MM.1S (cell line): Measurements from ENCODE around the gene SEMA4F.
A peak's percentile ranks its signal among the peaks of the same experiment; 100 is the strongest.

ENCODE experiments used
- DNase-seq: peaks from one replicate; pipeline ENCODE4 v3.0.0-alpha.2; 2015
- H2AFZ ChIP-seq: fragments of 300-600 bp; sonication (generic); 2 replicates; pipeline ENCODE4 v1.6.0; 2016; ENCODE audit warnings: antibody characterized with exemption, low read length
- H3F3A ChIP-seq: fragments of 300-600 bp; sonication (generic); 2 replicates; pipeline ENCODE4 v1.6.1; 2016; ENCODE audit warnings: mild to moderate bottlenecking, antibody characterized with exemption, low read length, moderate library complexity, mixed read lengths; ENCODE audit not compliant: insufficient read depth
- H3K27ac ChIP-seq: fragments of 300-600 bp; sonication (generic); 2 replicates; pipeline ENCODE4 v1.5.1; 2016; ENCODE audit warnings: mild to moderate bottlenecking, low read length
- H3K27me3 ChIP-seq: fragments of 300-600 bp; sonication (generic); replicated peaks from 2 replicates; pipeline ENCODE4 v1.6.0; 2016; ENCODE audit warnings: low read length; ENCODE audit not compliant: insufficient read depth
- H3K36me3 ChIP-seq: fragments of 300-600 bp; sonication (generic); replicated peaks from 2 replicates; pipeline ENCODE4 v1.6.1; 2016; ENCODE audit warnings: mild to moderate bottlenecking, low read length, mixed read lengths; ENCODE audit not compliant: insufficient read depth
- H3K4me1 ChIP-seq: fragments of 300-600 bp; sonication (generic); 2 replicates; pipeline ENCODE4 v1.6.1; 2016; ENCODE audit warnings: low read length, mixed read lengths
- H3K4me2 ChIP-seq: fragments of 300-600 bp; sonication (generic); 2 replicates; pipeline ENCODE4 v1.6.0; 2016; ENCODE audit warnings: low read depth, low read length
- H3K4me3 ChIP-seq: fragments of 300-600 bp; sonication (generic); 2 replicates; pipeline ENCODE4 v1.5.1; 2016; ENCODE audit warnings: low read length, mixed read lengths
- H3K79me2 ChIP-seq: fragments of 300-600 bp; sonication (generic); 2 replicates; pipeline ENCODE4 v1.6.1; 2016; ENCODE audit warnings: mixed run types, low read length, mixed read lengths
- H3K9ac ChIP-seq: fragments of 300-600 bp; sonication (generic); 2 replicates; pipeline ENCODE4 v1.6.1; 2016; ENCODE audit warnings: low read length, mixed read lengths
- H3K9me2 ChIP-seq: fragments of 300-600 bp; sonication (generic); replicated peaks from 2 replicates; pipeline ENCODE4 v1.6.1; 2016; ENCODE audit warnings: mild to moderate bottlenecking, low read length, mixed read lengths; ENCODE audit not compliant: insufficient read depth
- H3K9me3 ChIP-seq: fragments of 300-600 bp; sonication (generic); replicated peaks from 2 replicates; pipeline ENCODE4 v1.6.1; 2016; ENCODE audit warnings: mild to moderate bottlenecking, low read length, mixed read lengths; ENCODE audit not compliant: insufficient read depth
- H4K20me1 ChIP-seq: fragments of 300-600 bp; sonication (generic); 2 replicates; pipeline ENCODE4 v1.6.1; 2016; ENCODE audit warnings: mild to moderate bottlenecking, low read length, moderate library complexity, mixed read lengths; ENCODE audit not compliant: insufficient read depth
- CTCF ChIP-seq: fragments of 300-600 bp; sonication (generic); IDR thresholded peaks from 2 replicates; pipeline ENCODE4 v1.5.1; 2016; ENCODE audit warnings: antibody characterized with exemption, low read length, mixed read lengths
- EZH2 ChIP-seq: fragments of 300-600 bp; sonication (generic); optimal IDR thresholded peaks from 2 replicates; pipeline ENCODE3; 2017; ENCODE audit warnings: low read depth, mild to moderate bottlenecking, antibody characterized with exemption, low read length, mixed read lengths
- EZH2phosphoT487 ChIP-seq: fragments of 300-600 bp; sonication (generic); IDR thresholded peaks from 2 replicates; pipeline ENCODE4 v1.6.1; 2018; ENCODE audit warnings: antibody characterized with exemption, low read length

Gene SEMA4F

GRCh38 chr2:74653589-74653984 lies 460 bp upstream of the SEMA4F start:
- peak overlapping the region; percentile 68 for H3K4me3 ChIP-seq
- H3K4me1 ChIP-seq = no peaks in the 10 kb centered on the region
- TF ChIP-seq EZH2 (no peak), CTCF (no peak), EZH2phosphoT487 (no peak)
- no peak overlapping the region for H3K27ac ChIP-seq
- no peaks in the 10 kb centered on the region for H3K9me2 ChIP-seq
- no peaks in the 10 kb centered on the region for H4K20me1 ChIP-seq
- peak overlapping the region; percentile 98 for H2AFZ ChIP-seq
- no peaks in the 10 kb centered on the region for H3K36me3 ChIP-seq
- peak overlapping the region; percentile 92 for H3K4me2 ChIP-seq
- H3K79me2 ChIP-seq = no peaks in the 10 kb centered on the region
- H3K9me3 ChIP-seq = no peaks in the 10 kb centered on the region
- DNase-seq = no peak
- H3K27me3 ChIP-seq = no peaks in the 10 kb centered on the region
- H3K9ac ChIP-seq = peak overlapping the region; percentile 17; the same call in 1 of the 2 replicates
- H3F3A ChIP-seq = no peaks in the 10 kb centered on the region

GRCh38 chr2:74655579-74655978 lies 1.5 kb downstream of the SEMA4F start:
- Histone ChIP-seq H3K27me3 (no peaks in the 10 kb centered on the region), H2AFZ (no peak overlapping the region), H4K20me1 (no peaks in the 10 kb centered on the region), H3K9me3 (no peaks in the 10 kb centered on the region), H3K9ac (no peak overlapping the region), H3K36me3 (no peaks in the 10 kb centered on the region), H3K9me2 (no peaks in the 10 kb centered on the region), H3K27ac (no peak overlapping the region), H3K4me3 (no peak overlapping the region), H3F3A (no peaks in the 10 kb centered on the region), H3K79me2 (no peaks in the 10 kb centered on the region), H3K4me1 (no peaks in the 10 kb centered on the region), H3K4me2 (no peak overlapping the region)
- no peak for DNase-seq
- no peak for TF ChIP-seq CTCF
- no peak for TF ChIP-seq EZH2
- no peak for TF ChIP-seq EZH2phosphoT487

GRCh38 chr2:74658516-74658915 lies 4.5 kb downstream of the SEMA4F start:
- no peak overlapping the region for H3K4me2 ChIP-seq
- H3K36me3 ChIP-seq = no peaks in the 10 kb centered on the region
- H3K9ac ChIP-seq = no peak overlapping the region
- H3K9me2 ChIP-seq = no peaks in the 10 kb centered on the region
- H2AFZ ChIP-seq = no peak overlapping the region
- H3K27ac ChIP-seq = no peak overlapping the region
- H3K4me3 ChIP-seq = no peak overlapping the region
- H3K79me2 ChIP-seq = no peaks in the 10 kb centered on the region
- TF ChIP-seq EZH2phosphoT487 (no peak), EZH2 (no peak), CTCF (no peak)
- H4K20me1 ChIP-seq = no peaks in the 10 kb centered on the region
- H3F3A ChIP-seq = no peaks in the 10 kb centered on the region
- H3K4me1 ChIP-seq = no peaks in the 10 kb centered on the region
- H3K9me3 ChIP-seq = no peaks in the 10 kb centered on the region
- no peaks in the 10 kb centered on the region for H3K27me3 ChIP-seq
- no peak for DNase-seq
